Panc1 (cell line): ENCODE results near the gene DAB2.

Source experiments
- POLR2AphosphoS5 ChIP-seq: IDR thresholded peaks from 2 replicates; pipeline ENCODE4 v1.6.1; 2012; ENCODE audit warnings: mild to moderate bottlenecking, low read depth, low read length, moderate library complexity
- SIN3A ChIP-seq: IDR thresholded peaks from 2 replicates; pipeline ENCODE4 v1.6.1; 2012; ENCODE audit warnings: low read depth, mild to moderate bottlenecking, low read length, moderate library complexity, borderline replicate concordance; ENCODE audit not compliant: insufficient read depth
- TCF7L2 ChIP-seq: IDR thresholded peaks from 2 replicates; pipeline ENCODE4 v1.6.1; 2011; ENCODE audit warnings: mild to moderate bottlenecking, low read depth, low read length, inconsistent platforms
- TF ChIP-seq, protein P1 (sequence below): fragments of 450-650 bp; IDR thresholded peaks from 2 replicates; pipeline ENCODE4 v1.5.1; 2017; ENCODE audit warnings: mild to moderate bottlenecking

DNA sequence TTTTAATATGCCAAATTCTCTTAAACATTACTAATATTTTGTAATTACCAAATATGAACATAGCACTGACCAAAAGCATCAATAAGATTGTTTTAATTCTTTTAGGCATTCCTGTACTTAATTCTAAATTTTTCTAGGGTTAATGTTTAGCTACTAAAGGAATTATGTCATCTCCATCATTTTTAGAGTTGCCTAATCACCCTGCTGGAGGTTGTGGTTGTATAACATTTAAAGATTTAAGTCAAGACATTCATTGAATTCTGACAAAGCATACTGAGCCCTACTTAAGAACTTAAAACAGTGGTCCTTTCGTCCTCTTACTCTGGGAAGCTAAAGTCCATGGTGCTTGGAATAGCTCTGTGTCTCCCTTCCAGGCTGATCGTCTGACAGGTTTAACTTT, 28.1 kb upstream of the DAB2 start:
- TF ChIP-seq, protein P1, sequence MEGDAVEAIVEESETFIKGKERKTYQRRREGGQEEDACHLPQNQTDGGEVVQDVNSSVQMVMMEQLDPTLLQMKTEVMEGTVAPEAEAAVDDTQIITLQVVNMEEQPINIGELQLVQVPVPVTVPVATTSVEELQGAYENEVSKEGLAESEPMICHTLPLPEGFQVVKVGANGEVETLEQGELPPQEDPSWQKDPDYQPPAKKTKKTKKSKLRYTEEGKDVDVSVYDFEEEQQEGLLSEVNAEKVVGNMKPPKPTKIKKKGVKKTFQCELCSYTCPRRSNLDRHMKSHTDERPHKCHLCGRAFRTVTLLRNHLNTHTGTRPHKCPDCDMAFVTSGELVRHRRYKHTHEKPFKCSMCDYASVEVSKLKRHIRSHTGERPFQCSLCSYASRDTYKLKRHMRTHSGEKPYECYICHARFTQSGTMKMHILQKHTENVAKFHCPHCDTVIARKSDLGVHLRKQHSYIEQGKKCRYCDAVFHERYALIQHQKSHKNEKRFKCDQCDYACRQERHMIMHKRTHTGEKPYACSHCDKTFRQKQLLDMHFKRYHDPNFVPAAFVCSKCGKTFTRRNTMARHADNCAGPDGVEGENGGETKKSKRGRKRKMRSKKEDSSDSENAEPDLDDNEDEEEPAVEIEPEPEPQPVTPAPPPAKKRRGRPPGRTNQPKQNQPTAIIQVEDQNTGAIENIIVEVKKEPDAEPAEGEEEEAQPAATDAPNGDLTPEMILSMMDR = no peak
- TF ChIP-seq POLR2AphosphoS5 = no peak
- no peak for TF ChIP-seq TCF7L2
- TF ChIP-seq SIN3A = no peak
